Ovary (tissue), 3 donors: ENCODE results near the gene GAB3.

Experiments used
- EP300 ChIP-seq: sonication (generic); formaldehyde crosslinking; IDR thresholded peaks from one replicate; pipeline ENCODE4 v1.6.1; 2017; ENCODE audit warnings: antibody characterized with exemption
- TF ChIP-seq, protein P1 (sequence below), 3 donors: fragments of 450-650 bp in 2 of 3; fragments of 200-600 bp in 1 of 3; IDR thresholded peaks; one replicate each; pipeline versions ENCODE4 v1.5.1 to v1.8.0; 2016 to 2022; ENCODE audit warnings: antibody characterized with exemption in 3 of 3, mild to moderate bottlenecking in 1 of 3
- donor health status: DM: no; HTN: no; CAD: no.

DNA sequence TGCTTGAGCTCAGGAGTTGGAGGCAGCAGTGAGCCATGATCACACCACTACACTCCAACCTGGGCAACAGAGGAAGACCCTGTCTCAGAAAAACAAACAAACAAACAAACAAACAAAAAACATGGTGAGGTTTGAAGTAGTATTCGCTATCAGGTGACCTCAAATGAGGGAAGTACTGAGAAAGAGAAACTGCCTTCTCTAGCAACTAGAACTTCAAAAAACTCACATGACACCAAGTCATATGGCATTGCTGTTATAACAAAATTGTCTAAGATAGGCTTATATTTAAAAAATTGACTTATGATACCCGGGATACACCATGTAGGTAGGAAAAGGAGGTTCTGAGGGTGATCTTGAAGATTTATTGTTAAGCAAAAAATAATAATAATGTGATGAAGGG, 44.1 kb upstream of the GAB3 start:
- TF ChIP-seq EP300 = no peak
- TF ChIP-seq, protein P1, sequence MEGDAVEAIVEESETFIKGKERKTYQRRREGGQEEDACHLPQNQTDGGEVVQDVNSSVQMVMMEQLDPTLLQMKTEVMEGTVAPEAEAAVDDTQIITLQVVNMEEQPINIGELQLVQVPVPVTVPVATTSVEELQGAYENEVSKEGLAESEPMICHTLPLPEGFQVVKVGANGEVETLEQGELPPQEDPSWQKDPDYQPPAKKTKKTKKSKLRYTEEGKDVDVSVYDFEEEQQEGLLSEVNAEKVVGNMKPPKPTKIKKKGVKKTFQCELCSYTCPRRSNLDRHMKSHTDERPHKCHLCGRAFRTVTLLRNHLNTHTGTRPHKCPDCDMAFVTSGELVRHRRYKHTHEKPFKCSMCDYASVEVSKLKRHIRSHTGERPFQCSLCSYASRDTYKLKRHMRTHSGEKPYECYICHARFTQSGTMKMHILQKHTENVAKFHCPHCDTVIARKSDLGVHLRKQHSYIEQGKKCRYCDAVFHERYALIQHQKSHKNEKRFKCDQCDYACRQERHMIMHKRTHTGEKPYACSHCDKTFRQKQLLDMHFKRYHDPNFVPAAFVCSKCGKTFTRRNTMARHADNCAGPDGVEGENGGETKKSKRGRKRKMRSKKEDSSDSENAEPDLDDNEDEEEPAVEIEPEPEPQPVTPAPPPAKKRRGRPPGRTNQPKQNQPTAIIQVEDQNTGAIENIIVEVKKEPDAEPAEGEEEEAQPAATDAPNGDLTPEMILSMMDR (IDR thresholded peaks at IDR 0.05) = no peak
